Measurements from ENCODE around the gene CMTM6. TPM values are rescaled to one million over a fixed set of nuclear protein-coding genes. Genes with fewer than 3 reads are reported as not detected.

The CMTM6 gene
- total RNA-seq, 1 experiment from 2014 or later, result 27.2 TPM

- no peak overlapping the region for H3K4me3 Mint-ChIP-seq (ENCODE audit: unreplicated experiment)
- DNase-seq (ENCODE audit: unreplicated experiment), result no peak
- ChIA-PET POLR2A (interaction anchor here (0.7 to 1.3 kb wide), 2 partner anchors 10 to 71 kb away, joined by 3 read pairs; no protein-coding TSS in a partner anchor), CTCF (interaction anchor here (0.5 to 2.1 kb wide), 2 partner anchors 31 to 725 kb away, joined by 3 to 5 read pairs; no protein-coding TSS in a partner anchor)
- H3K27me3 Mint-ChIP-seq (ENCODE audit: insufficient read depth, unreplicated experiment), result no peaks in the 10 kb centered on the region
- H3K36me3 Mint-ChIP-seq (ENCODE audit: insufficient read depth, unreplicated experiment), result peaks cover 4% of the 10 kb centered on the region
- no peak for TF ChIP-seq CTCF (IDR thresholded peaks at IDR 0.05; ENCODE audit: unreplicated experiment)
- H3K4me1 Mint-ChIP-seq (ENCODE audit: insufficient read depth, unreplicated experiment), result peaks cover 27% of the 10 kb centered on the region
- no peak overlapping the region for H3K27ac Mint-ChIP-seq (ENCODE audit: low read depth, unreplicated experiment)
- intact Hi-C loops (cut with micrococcal nuclease), result no loop called here
- H3K9me3 Mint-ChIP-seq (ENCODE audit: unreplicated experiment), result no peaks in the 10 kb centered on the region
- BruUV-seq (replicated peaks), result no TSS peak
Observed at GRCh38 chr3:32499585-32499984, 3.1 kb downstream of the CMTM6 start.

GRCh38 chr3:32498992-32499391 is 3.7 kb downstream of the CMTM6 start:
- Mint-ChIP-seq H3K27me3 (ENCODE audit: insufficient read depth, unreplicated experiment) (no peaks in the 10 kb centered on the region), H3K9me3 (ENCODE audit: unreplicated experiment) (no peaks in the 10 kb centered on the region), H3K36me3 (ENCODE audit: insufficient read depth, unreplicated experiment) (peaks cover 4% of the 10 kb centered on the region), H3K4me1 (ENCODE audit: insufficient read depth, unreplicated experiment) (peaks cover 27% of the 10 kb centered on the region), H3K4me3 (ENCODE audit: unreplicated experiment) (no peak overlapping the region), H3K27ac (ENCODE audit: low read depth, unreplicated experiment) (no peak overlapping the region)
- POLR2A ChIA-PET, result interaction anchor here (0.7 to 1.3 kb wide), 4 partner anchors 9 to 583 kb away, joined by 3 read pairs; no protein-coding TSS in a partner anchor
- TF ChIP-seq CTCF (IDR thresholded peaks at IDR 0.05; ENCODE audit: unreplicated experiment), result no peak
- no peak for DNase-seq (ENCODE audit: unreplicated experiment)
- no TSS peak for BruUV-seq (replicated peaks)
- intact Hi-C loops (cut with micrococcal nuclease), result no loop called here
- CTCF ChIA-PET, result interaction anchor here (0.5 to 2.1 kb wide), 4 partner anchors 11 to 726 kb away, joined by 3 to 5 read pairs (median 4); no protein-coding TSS in a partner anchor

- Mint-ChIP-seq H3K27ac (ENCODE audit: low read depth, unreplicated experiment) (no peak overlapping the region), H3K27me3 (ENCODE audit: insufficient read depth, unreplicated experiment) (no peaks in the 10 kb centered on the region), H3K9me3 (ENCODE audit: unreplicated experiment) (no peaks in the 10 kb centered on the region), H3K36me3 (ENCODE audit: insufficient read depth, unreplicated experiment) (peaks cover 4% of the 10 kb centered on the region), H3K4me1 (ENCODE audit: insufficient read depth, unreplicated experiment) (peaks cover 26% of the 10 kb centered on the region), H3K4me3 (ENCODE audit: unreplicated experiment) (no peak overlapping the region)
- CTCF ChIA-PET, result interaction anchor here (0.6 to 2.1 kb wide), 4 partner anchors 26 to 201 kb away, joined by 3 to 5 read pairs (median 4); no protein-coding TSS in a partner anchor
- TF ChIP-seq CTCF (IDR thresholded peaks at IDR 0.05; ENCODE audit: unreplicated experiment), result no peak
- BruUV-seq (replicated peaks), result no TSS peak
- DNase-seq (ENCODE audit: unreplicated experiment), result no peak
- intact Hi-C loops (cut with micrococcal nuclease), result no loop called here
- POLR2A ChIA-PET, result interaction anchor here (0.7 to 1.3 kb wide), 2 partner anchors 27 to 582 kb away, joined by 3 read pairs; no protein-coding TSS in a partner anchor
Observed at GRCh38 chr3:32498252-32498651, 4.4 kb downstream of the CMTM6 start.

GRCh38 chr3:32495609-32496008 is 7.0 kb downstream of the CMTM6 start:
- BruUV-seq (replicated peaks), result no TSS peak
- no peak overlapping the region for H3K27ac Mint-ChIP-seq (ENCODE audit: low read depth, unreplicated experiment)
- peaks cover 4% of the 10 kb centered on the region for H3K36me3 Mint-ChIP-seq (ENCODE audit: insufficient read depth, unreplicated experiment)
- no peaks in the 10 kb centered on the region for H3K9me3 Mint-ChIP-seq (ENCODE audit: unreplicated experiment)
- peak; percentile 68 for DNase-seq (ENCODE audit: unreplicated experiment)
- peaks cover 13% of the 10 kb centered on the region for H3K4me1 Mint-ChIP-seq (ENCODE audit: insufficient read depth, unreplicated experiment)
- ChIA-PET POLR2A (interaction anchor here (0.9 to 1.6 kb wide), 2 partner anchors 75 to 104 kb away, joined by 4 read pairs; partner anchors contain the start of genes CMTM7 and DYNC1LI1), CTCF (interaction anchor here (0.6 to 1.1 kb wide), 4 partner anchors 28 to 318 kb away, joined by 3 to 4 read pairs (median 4); no protein-coding TSS in a partner anchor)
- H3K27me3 Mint-ChIP-seq (ENCODE audit: insufficient read depth, unreplicated experiment), result no peaks in the 10 kb centered on the region
- no peak for TF ChIP-seq CTCF (IDR thresholded peaks at IDR 0.05; ENCODE audit: unreplicated experiment)
- no peak overlapping the region for H3K4me3 Mint-ChIP-seq (ENCODE audit: unreplicated experiment)
- intact Hi-C loops (cut with micrococcal nuclease), result no loop called here

Measured in MCF 10A (cell line).